ENCODE results near the gene RAD51B.

Gene RAD51B

DNA sequence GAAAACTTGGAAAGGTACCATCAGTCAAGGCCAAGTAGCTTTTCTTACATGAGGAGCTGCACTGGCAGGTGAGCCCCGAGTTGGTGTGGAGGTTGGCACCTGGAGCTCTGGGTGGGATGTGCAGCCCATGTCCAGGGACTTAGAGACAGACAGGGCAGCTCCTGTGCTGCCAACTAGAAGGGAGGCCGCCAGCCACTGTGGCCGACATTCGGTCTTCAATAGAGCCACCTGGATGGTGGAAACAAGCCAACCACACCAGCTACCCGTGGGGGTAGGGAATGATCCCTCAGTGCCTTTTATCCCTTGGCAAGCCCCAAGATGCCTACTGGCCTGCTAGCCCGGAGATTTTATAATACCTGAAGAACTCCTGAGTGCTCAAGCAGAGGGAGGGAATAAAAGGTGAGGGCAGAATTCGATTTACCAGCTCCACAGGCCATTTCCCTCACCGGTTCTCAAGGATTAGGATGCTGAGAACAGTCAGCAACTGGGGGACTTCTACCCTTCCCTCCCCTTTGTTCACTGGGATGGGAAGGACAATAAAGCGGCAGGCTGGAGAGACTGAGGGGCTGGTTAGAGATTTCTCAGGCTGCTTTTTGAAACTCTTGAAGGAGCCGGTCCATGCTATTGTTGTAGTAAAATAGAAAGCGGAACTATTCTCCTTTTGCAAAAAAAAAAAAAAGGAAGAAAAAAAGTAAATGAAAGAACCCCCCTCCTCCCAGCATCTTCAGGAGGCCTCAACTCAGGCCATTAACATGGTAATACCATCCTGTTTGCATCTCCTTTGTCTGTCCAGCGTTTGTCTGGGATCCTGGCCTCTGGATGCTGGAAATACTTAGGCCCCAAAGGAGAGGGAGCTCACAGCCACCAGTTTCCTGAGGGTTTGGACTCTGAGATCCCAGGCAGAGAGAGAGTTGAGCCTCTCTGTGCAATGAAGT, 651.7 kb downstream of the RAD51B start:
- H3K4me3 ChIP-seq (ENCODE audit: extremely low read depth, insufficient read depth, low read length, poor library complexity, severe bottlenecking) = no peak overlapping the region
- 58 to 70% methylated on average over 7 to 8 of the region's 12 CpGs for WGBS, 2 experiments (ENCODE audit: insufficient coverage in 2 of 2)
- peaks cover 27% of the 10 kb centered on the region for H3K4me1 ChIP-seq (ENCODE audit: control insufficient read depth, insufficient read depth, low read length, poor library complexity, severe bottlenecking)
- H3K9me3 ChIP-seq (ENCODE audit: control insufficient read depth, low read length) = peaks cover 2% of the 10 kb centered on the region
- H3K36me3 ChIP-seq (ENCODE audit: control insufficient read depth, insufficient read depth, low read length) = no peaks in the 10 kb centered on the region
- no peak overlapping the region for H3K27ac ChIP-seq (ENCODE audit: low read depth, low read length, severe bottlenecking)

DNA sequence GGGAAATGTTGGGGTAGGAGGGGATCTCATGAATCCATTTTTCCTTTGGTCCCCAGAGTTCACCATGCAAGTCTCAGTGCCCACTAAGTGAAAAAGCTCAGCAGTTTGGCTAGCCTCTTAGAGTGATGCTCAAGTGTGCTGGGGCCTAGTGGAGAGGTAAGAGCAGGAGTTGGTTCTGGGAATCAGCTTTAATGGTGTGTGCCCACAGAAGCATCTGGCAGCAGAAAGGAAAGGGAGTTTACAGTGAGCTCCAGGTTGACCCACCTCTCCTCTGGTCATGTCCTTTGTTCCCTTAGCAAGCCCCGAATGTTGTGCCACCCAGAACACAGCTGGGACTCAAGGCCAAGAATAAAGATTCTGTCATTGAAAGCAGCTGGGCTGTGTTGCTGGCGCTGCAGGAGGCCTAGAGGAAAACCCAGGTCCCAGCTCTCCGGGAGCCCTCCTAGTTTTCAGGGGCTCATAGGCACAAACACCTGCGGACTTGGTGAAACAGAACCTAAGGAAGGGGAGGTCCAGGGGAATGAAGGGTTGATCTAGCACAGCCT, 652.5 kb downstream of the RAD51B start:
- H3K27ac ChIP-seq (ENCODE audit: low read depth, low read length, severe bottlenecking) = no peak overlapping the region
- no peaks in the 10 kb centered on the region for H3K9me3 ChIP-seq (ENCODE audit: control insufficient read depth, low read length)
- WGBS, 2 experiments (ENCODE audit: insufficient coverage in 2 of 2) = 75 to 87% methylated on average over 4 of the region's 4 CpGs
- peaks cover 30% of the 10 kb centered on the region for H3K4me1 ChIP-seq (ENCODE audit: control insufficient read depth, insufficient read depth, low read length, poor library complexity, severe bottlenecking)
- H3K4me3 ChIP-seq (ENCODE audit: extremely low read depth, insufficient read depth, low read length, poor library complexity, severe bottlenecking) = no peak overlapping the region
- H3K36me3 ChIP-seq (ENCODE audit: control insufficient read depth, insufficient read depth, low read length) = no peaks in the 10 kb centered on the region

- Histone ChIP-seq H3K36me3 (ENCODE audit: control insufficient read depth, insufficient read depth, low read length) (no peaks in the 10 kb centered on the region), H3K9me3 (ENCODE audit: control insufficient read depth, low read length) (no peaks in the 10 kb centered on the region), H3K4me3 (ENCODE audit: extremely low read depth, insufficient read depth, low read length, poor library complexity, severe bottlenecking) (no peak overlapping the region), H3K27ac (ENCODE audit: low read depth, low read length, severe bottlenecking) (no peak overlapping the region), H3K4me1 (ENCODE audit: control insufficient read depth, insufficient read depth, low read length, poor library complexity, severe bottlenecking) (peaks cover 32% of the 10 kb centered on the region)
- 90 to 96% methylated on average over 1 to 2 of the region's 4 CpGs for WGBS, 2 experiments (ENCODE audit: insufficient coverage in 2 of 2)
Measured at GRCh38 chr14:68473069-68473468, 653.5 kb downstream of the RAD51B start.

DNA sequence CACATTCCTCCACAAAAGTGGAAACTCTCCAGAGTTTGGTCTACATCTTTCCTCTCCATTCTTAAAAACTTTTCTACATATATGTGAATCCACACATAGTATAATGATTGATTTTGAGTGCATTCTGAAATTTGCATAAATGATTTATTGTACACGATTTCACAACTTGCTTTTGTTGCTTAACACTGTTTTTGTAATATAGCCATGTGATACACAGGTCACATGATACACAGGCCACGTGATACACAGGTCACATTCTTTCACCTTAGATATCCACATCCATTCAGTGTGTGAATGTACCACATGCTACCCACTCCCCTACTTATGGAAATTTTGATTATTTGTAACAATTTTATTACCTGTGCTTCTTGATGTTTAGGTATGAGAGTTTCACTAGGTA, 654.2 kb downstream of the RAD51B start:
- Histone ChIP-seq H3K36me3 (ENCODE audit: control insufficient read depth, insufficient read depth, low read length) (no peaks in the 10 kb centered on the region), H3K27ac (ENCODE audit: low read depth, low read length, severe bottlenecking) (no peak overlapping the region), H3K4me3 (ENCODE audit: extremely low read depth, insufficient read depth, low read length, poor library complexity, severe bottlenecking) (no peak overlapping the region), H3K9me3 (ENCODE audit: control insufficient read depth, low read length) (no peaks in the 10 kb centered on the region), H3K4me1 (ENCODE audit: control insufficient read depth, insufficient read depth, low read length, poor library complexity, severe bottlenecking) (peaks cover 30% of the 10 kb centered on the region)
- no CpG with 5 or more reads among the region's 2 CpGs for WGBS, 2 experiments (ENCODE audit: insufficient coverage in 2 of 2)

DNA sequence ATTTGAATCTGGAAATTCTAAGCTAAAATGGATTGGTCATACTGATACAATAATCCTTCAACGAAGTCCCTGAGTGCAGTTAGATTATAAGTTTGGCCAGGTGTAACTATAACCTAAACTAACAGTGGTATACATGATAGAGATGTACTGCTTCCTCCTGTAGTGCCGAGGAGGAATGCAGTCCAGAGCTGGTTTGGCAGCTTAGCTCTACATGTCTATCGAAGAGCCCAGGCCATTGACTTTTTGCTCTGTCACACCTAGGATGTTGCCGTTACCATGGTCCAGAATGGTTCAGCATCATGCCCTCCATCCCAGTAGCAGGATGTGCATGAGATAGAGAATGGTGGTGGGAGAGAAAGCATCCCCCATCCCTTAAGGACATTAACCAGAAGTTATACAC, 655.2 kb downstream of the RAD51B start:
- no peaks in the 10 kb centered on the region for H3K36me3 ChIP-seq (ENCODE audit: control insufficient read depth, insufficient read depth, low read length)
- H3K27ac ChIP-seq (ENCODE audit: low read depth, low read length, severe bottlenecking) = no peak overlapping the region
- H3K9me3 ChIP-seq (ENCODE audit: control insufficient read depth, low read length) = no peaks in the 10 kb centered on the region
- H3K4me3 ChIP-seq (ENCODE audit: extremely low read depth, insufficient read depth, low read length, poor library complexity, severe bottlenecking) = no peak overlapping the region
- 78 to 100% methylated on average over 2 of the region's 4 CpGs for WGBS, 2 experiments (ENCODE audit: insufficient coverage in 2 of 2)
- H3K4me1 ChIP-seq (ENCODE audit: control insufficient read depth, insufficient read depth, low read length, poor library complexity, severe bottlenecking) = peaks cover 27% of the 10 kb centered on the region

DNA sequence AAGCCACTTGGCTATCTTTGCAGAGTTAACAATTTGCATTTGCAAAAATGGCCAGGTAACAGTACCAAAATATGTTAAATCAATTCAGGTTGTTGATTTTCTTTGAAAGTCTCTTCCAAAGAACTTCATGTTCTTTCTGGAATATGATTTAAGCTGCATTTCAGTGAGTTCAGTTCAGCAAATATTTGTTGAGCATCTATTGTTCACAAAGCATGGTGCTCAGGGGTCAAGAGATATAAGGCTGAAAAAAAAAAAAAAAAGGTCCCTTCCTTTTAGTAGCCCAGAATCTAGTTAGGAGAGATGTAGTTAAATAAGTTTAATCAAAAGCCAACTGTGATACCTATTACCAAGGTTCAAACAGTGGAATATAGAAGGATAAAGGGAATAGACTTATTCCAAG, 656.2 kb downstream of the RAD51B start:
- H3K4me1 ChIP-seq (ENCODE audit: control insufficient read depth, insufficient read depth, low read length, poor library complexity, severe bottlenecking) = peaks cover 27% of the 10 kb centered on the region
- peak overlapping the region; percentile 58 for H3K27ac ChIP-seq (ENCODE audit: low read depth, low read length, severe bottlenecking)
- no peak overlapping the region for H3K4me3 ChIP-seq (ENCODE audit: extremely low read depth, insufficient read depth, low read length, poor library complexity, severe bottlenecking)
- H3K9me3 ChIP-seq (ENCODE audit: control insufficient read depth, low read length) = no peaks in the 10 kb centered on the region
- no peaks in the 10 kb centered on the region for H3K36me3 ChIP-seq (ENCODE audit: control insufficient read depth, insufficient read depth, low read length)

GRCh38 chr14:68476212-68477109, 656.9 kb downstream of the RAD51B start:
- Histone ChIP-seq H3K9me3 (ENCODE audit: control insufficient read depth, low read length) (no peaks in the 10 kb centered on the region), H3K27ac (ENCODE audit: low read depth, low read length, severe bottlenecking) (peak overlapping the region; percentile 58), H3K36me3 (ENCODE audit: control insufficient read depth, insufficient read depth, low read length) (no peaks in the 10 kb centered on the region), H3K4me1 (ENCODE audit: control insufficient read depth, insufficient read depth, low read length, poor library complexity, severe bottlenecking) (peaks cover 27% of the 10 kb centered on the region), H3K4me3 (ENCODE audit: extremely low read depth, insufficient read depth, low read length, poor library complexity, severe bottlenecking) (no peak overlapping the region)
- WGBS, 2 experiments (ENCODE audit: insufficient coverage in 2 of 2) = 58 to 77% methylated on average over 8 to 10 of the region's 10 CpGs

- peaks cover 27% of the 10 kb centered on the region for H3K4me1 ChIP-seq (ENCODE audit: control insufficient read depth, insufficient read depth, low read length, poor library complexity, severe bottlenecking)
- no peaks in the 10 kb centered on the region for H3K9me3 ChIP-seq (ENCODE audit: control insufficient read depth, low read length)
- H3K4me3 ChIP-seq (ENCODE audit: extremely low read depth, insufficient read depth, low read length, poor library complexity, severe bottlenecking) = no peak overlapping the region
- H3K27ac ChIP-seq (ENCODE audit: low read depth, low read length, severe bottlenecking) = peak overlapping the region; percentile 58
- no peaks in the 10 kb centered on the region for H3K36me3 ChIP-seq (ENCODE audit: control insufficient read depth, insufficient read depth, low read length)
- no CpG with 5 or more reads among the region's 4 CpGs for WGBS, 2 experiments (ENCODE audit: insufficient coverage in 2 of 2)
Measured at GRCh38 chr14:68477110-68477455, 657.5 kb downstream of the RAD51B start.

GRCh38 chr14:68477461-68478085, 658.0 kb downstream of the RAD51B start:
- H3K9me3 ChIP-seq (ENCODE audit: control insufficient read depth, low read length) = no peaks in the 10 kb centered on the region
- no peak overlapping the region for H3K4me3 ChIP-seq (ENCODE audit: extremely low read depth, insufficient read depth, low read length, poor library complexity, severe bottlenecking)
- no peak overlapping the region for H3K27ac ChIP-seq (ENCODE audit: low read depth, low read length, severe bottlenecking)
- H3K36me3 ChIP-seq (ENCODE audit: control insufficient read depth, insufficient read depth, low read length) = no peaks in the 10 kb centered on the region
- 82 to 92% methylated on average over 2 to 5 of the region's 8 CpGs for WGBS, 2 experiments (ENCODE audit: insufficient coverage in 2 of 2)
- peaks cover 27% of the 10 kb centered on the region for H3K4me1 ChIP-seq (ENCODE audit: control insufficient read depth, insufficient read depth, low read length, poor library complexity, severe bottlenecking)

DNA sequence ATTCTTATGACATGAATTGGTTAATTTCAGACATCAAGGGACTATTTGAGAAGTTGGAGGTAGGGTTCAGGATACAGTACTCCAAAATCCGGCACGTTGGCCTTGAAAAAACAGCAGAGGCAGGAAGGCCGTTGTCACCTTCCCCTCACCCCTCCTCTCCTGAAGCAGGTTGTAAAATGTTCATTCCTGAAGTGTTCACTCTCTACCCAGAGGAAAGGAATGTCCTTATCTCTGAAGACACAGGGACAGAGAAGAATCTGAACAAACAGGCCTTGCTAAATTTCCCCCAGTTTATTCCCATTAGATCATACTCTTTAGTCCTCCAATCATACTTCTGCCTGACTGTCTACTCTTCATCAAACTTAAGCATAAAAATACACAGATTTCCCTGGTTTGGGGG, 659.7 kb downstream of the RAD51B start:
- 83% methylated on average over 1 of the region's 3 CpGs; no CpG with 5 or more reads in 1 of the 2 experiments for WGBS, 2 experiments (ENCODE audit: insufficient coverage in 2 of 2)
- no peak overlapping the region for H3K4me3 ChIP-seq (ENCODE audit: extremely low read depth, insufficient read depth, low read length, poor library complexity, severe bottlenecking)
- H3K4me1 ChIP-seq (ENCODE audit: control insufficient read depth, insufficient read depth, low read length, poor library complexity, severe bottlenecking) = peaks cover 27% of the 10 kb centered on the region
- H3K9me3 ChIP-seq (ENCODE audit: control insufficient read depth, low read length) = no peaks in the 10 kb centered on the region
- no peaks in the 10 kb centered on the region for H3K36me3 ChIP-seq (ENCODE audit: control insufficient read depth, insufficient read depth, low read length)
- peak overlapping the region; percentile 6 for H3K27ac ChIP-seq (ENCODE audit: low read depth, low read length, severe bottlenecking)

Measured in mesodermal cell (in vitro differentiated cells).